HG02571 (cell line): ENCODE data around the gene IMMP2L.
A peak's percentile ranks its signal among the peaks of the same experiment; 100 is the strongest.
"Not testable (repeated sequence)": the region's sequence is repeated elsewhere in the genome, so short reads cannot be mapped to it uniquely, and the experiment has no call there.

Source experiments
- ATAC-seq: cut with Tn5 transposase; IDR thresholded peaks from one replicate; pipeline ENCODE4 v1.9.1; 2021; ENCODE audit warnings: mild to moderate bottlenecking, moderate library complexity; ENCODE audit not compliant: unreplicated experiment

Gene IMMP2L

DNA sequence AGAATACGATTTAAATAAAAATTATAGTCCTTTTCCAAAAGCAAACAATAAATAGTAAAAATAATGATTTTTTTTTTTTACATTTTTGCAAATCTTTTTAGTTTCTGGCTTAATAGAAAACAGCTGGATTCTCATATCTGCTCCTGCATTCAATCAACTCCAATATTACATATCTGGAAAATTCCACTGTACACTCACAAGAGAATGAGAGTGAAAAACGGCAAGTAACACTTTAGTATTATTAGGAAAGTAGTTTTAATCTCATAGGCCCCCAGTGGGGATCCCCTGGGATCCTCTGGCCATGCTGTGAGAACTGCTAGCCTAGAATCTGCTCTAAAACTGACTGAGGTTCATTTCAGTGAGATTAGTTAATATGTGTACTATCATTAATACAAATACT is 599.9 kb downstream of the IMMP2L start:
- ATAC-seq: no peak

DNA sequence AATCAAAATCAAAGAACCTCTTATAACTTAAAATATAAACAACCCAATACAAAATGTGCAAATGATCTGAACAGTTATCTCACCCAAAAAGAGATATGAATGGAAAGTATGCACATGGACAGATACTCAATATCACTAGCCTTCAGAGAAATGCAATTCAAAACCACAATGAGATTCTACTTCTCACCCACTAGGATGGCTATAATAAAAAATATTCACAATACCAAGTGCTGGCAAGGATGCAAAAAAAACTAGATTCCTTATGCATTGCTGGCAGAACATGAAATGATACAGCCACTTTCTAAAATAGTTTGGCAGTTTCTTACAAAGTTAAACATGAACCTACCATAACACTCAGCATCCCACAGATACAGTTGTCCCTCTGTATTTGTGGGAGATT is 601.5 kb downstream of the IMMP2L start:
- no peak for ATAC-seq

DNA sequence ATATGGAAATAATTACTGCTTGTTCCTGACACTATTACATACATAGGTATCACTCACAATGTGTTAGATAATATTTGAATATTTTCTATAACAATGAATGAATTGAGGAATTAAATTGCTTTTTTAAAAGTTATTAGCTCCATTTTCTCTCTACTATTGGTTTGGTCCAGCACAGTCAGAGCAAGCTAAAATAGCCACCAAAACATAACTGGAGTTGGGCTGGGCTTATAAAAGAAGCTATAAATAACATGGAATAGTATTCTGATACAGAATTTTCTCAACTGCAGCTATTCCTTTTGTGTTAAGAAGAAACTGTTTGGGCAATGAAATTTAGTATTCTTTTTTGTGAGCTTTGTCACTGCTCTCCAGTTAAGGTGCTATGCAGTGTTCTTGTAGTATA is 614.0 kb downstream of the IMMP2L start:
- ATAC-seq: no peak

DNA sequence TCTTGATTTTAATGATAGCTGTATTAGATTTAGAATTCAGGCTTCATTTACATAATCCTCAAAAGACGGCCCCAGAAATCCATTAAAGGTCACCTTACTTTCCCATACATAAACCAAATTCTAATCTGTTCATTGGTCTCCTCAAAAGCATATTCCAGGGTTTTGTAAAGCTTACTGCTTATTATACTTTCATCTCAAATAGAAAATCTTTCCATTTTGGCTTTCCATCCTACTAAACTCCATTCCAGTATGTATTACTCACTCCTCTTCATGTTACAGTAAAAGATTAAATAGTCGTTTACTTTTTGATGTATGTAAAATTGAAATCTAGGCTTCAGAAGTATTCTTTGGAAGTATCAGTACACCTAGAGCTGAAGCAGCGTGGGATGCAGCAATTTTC is 614.9 kb downstream of the IMMP2L start:
- ATAC-seq: no peak

DNA sequence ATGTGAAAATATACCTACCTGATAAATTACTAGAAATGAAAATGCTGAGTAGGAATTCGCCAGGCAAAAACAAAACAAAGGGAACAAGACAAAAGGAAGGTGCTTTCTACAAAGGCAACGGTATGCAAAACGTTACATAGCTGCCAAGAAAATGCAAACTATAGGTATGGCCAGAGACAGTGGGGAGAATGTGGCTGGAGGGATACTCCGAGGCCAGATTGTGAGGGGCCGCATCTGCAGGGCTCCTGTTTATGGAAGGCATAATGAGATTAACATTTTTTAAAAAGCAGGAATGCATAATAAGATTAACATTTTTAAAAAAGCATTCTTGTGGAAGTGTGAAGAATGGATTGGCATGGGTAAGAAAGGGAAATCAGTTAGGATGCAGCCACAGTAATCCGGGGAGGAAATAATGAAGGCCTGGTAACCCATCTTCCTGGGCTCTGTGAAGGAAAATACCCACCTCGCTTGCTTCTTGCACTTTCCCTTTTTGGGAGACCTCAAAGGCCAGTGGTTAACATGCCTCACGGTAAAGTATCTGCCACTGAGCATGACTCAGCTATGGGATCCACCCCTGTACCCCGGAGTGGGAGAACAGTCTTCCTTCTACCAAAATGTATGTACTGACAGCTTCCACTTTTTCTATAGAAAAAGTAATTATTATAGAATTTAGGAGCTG is 617.2 kb downstream of the IMMP2L start:
- no peak for ATAC-seq

DNA sequence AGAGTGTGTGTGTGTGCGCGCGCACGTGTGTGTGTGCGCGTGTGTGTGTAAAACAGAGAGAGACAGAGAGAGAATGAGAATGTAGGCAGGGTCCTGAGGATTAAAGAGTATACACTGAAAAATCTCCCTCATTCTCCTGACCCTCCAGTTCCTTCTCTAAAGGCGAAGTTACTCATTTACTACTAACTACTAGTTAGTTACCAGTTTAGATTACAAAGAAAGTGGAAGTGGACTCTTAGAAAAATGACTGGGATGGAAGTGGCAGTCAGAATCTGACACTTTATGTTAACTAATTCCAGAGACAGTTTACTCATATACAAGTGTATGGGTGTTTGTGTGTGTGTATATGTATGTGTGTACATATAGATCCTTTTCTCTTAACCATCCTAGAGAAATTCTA is 617.8 kb downstream of the IMMP2L start:
- no peak for ATAC-seq

DNA sequence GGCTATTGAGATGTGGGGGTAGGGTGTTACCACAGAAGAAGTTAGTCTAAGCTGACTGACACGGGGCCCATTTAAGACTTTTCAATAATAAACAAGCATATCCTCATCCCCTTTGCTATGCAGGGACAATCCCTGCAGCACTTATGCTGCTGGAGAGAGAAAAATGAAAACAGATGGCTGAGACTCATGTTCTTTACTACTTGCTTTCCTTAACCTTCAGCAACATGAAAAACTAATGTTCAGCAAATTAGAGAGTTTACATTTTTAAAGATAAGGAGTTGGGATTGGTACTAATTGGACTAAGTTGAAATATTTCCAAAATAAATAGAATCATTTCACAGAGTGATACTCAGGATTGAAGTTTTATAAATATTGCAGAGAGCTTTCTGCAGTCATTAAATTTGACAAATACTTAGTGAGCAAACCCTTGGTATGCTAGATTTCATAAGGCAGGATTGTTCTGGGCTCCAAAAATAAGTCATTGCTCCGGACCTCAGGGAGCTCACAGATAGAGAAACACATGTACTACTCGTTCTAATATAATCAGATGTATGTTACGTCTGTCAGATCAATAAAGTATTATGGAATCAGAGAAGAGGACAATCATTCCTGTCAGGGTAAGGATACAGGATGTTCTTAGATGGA is 618.5 kb downstream of the IMMP2L start:
- no peak for ATAC-seq

DNA sequence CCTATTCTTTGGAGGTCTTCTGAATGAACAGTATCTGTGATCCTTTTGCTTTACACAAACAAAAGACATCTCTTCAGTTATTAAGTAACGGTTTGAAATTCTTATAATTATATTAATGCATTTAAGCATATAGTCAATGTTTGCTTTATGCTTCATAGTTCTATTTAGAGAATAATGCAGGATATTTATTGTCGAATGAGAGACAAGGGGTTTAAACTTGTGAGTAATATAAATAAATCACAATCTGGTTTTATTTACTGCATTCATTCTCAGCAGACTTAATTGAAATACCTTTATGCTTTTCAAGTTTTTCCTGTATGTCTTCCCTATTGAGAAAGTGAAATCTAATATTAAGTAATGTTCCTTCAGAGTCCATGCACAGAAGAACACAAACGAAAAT is 620.9 kb downstream of the IMMP2L start:
- no peak for ATAC-seq

DNA sequence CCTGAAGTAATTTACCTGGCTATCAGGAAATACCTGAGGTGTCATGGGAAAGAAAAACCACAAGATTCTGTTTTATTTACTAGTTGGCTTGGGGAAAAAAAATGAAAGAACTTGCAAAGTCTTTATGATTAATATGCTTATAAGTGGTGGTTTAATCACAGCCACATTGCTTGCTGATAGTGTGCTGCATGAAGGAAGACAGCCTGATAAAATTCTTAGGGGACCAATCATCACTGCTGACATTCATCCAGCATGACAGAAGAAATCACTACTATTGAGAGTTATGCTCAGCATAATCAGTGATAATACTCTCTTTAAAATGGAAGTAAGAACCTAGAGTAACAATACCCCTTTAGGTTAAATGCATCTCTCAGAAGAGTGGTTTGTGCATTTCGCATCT is 621.5 kb downstream of the IMMP2L start:
- no peak for ATAC-seq

DNA sequence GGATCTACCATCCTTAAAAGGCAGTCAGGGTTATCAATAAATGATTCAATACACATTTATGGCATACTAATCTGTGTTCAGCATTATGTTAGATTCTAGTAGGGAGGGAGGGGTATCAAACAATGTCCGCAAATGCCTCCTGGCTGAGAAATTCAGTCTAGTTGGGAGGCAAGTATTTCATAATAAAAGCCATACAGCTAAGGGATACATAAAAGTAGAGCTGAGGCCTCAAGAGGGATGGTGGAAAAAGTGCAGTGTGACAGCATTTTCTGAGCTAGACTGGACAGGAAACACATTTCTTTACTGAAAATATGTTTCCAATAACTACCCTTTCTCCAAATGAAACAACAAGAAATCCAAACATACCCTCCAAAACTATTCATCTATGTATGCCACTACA is 624.1 kb downstream of the IMMP2L start:
- no peak for ATAC-seq

DNA sequence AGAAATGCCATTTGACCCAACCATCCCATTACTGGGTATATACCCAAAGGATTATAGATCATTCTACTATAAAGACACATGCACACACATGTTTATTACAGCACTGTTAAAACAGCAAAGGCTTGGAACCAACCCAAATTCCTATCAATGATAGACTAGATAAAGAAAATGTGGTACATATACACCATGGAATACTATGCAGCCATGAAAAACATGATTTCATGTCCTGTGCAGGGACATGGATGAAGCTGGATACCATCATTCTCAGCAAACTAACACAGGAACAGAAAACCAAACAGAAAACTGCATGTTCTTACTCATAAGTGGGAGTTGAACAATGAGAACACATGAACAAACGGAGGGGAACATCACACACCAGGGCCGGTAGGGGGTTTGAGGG is 625.6 kb downstream of the IMMP2L start:
- not testable (repeated sequence) for ATAC-seq

DNA sequence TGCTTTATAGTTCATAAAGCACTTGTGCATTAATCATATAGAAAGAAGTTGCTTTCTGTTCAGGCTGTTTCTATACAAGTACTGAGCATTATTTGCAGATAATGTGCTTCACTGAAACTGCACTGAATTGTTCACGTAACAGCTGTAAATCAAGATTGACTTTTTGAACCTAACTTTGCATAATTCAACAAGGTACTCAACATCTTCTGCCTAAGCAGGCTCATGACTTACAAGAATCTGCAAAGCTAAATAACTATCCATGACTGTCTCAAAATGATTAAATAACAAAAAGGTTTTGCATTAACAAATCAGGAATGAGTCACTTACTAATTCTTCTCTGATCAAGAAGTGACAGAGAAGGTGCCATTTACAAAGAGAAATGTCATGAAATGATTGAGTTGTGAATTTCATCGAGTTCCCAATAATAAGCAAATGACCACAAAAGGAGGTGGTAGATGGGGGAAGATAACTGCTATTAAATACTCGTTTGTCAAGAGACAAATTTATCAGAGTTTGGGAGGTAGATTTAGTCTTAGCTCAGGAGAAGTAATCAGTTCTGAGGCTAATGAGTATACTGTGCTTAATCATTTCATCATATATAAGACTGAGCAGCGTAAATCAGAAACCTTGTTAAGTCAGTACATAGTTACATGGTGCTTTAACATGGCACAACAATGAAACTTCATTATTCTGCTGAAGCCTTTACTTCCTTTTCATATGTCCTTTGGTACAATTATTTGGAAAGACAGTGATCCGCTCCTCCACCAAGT is 632.6 kb downstream of the IMMP2L start:
- no peak for ATAC-seq

DNA sequence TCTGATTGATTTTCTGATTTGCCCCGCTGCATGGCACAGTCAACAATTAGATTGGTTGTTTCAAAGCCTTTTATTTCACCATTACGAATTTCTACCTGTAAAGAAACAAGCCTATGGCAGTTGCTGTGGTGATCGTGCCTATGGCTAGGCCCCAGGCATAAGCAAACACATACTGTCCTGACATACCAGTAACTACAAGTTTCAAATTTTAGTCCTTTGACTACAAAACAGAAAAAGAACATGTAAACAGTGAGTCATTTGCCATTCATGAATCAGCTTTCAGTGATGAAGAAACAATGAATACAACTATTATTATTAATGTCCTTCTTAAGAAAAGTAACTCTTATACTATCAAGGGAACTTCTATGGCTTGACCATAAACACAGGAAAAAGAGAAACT is 639.4 kb downstream of the IMMP2L start:
- ATAC-seq: no peak

DNA sequence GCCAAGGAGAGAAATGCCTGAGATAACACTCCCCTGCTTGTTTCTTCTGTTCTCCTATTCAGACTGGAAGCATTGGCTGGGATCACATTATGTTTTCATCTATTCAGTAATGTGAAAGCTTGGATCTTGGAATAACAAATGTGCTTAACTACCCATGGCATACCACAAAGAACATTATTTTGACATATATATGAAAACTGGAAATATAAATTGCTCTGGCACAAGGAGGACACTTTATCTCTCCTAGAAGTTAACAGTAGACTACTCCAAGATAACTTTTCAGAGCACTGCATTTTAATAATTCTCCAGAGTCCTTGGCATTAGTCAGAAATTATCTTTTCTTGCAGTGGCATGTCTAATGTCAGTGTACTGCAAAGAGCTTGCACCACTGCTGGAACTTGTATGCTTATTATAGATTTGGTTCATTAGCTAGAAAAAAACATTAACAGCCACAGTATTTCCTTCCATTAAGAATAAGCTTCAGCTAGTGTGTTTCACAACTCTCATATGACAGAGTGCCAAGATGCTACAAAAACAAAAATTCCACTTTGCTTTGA is 640.6 kb downstream of the IMMP2L start:
- no peak for ATAC-seq

DNA sequence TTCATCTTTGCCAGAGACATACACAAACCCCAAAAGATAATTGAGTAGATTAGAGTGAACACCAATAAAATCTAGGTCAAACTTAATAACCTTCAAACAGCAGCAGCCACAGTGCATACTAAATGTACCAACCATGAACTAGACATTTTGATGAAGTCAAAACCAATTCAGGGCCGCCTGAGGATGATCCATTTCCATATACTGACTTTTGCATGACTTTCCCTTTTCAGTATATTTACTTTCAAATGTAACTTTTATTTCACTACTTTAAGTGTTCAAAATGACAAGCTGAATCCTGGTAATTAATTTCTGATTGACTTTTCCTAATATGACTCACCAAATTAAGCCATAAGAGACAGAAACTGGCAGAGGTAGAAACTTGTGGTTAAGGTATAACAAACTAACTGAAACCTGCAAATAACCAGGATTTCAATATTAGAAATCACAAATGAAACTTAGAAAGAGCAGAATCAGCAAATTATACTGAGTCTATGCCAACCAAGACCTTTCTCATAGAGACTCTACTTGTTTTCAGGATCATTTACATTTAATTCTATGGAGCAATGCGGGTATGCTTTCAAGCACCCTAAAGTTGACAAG is 643.2 kb downstream of the IMMP2L start:
- ATAC-seq: peak; percentile 70

DNA sequence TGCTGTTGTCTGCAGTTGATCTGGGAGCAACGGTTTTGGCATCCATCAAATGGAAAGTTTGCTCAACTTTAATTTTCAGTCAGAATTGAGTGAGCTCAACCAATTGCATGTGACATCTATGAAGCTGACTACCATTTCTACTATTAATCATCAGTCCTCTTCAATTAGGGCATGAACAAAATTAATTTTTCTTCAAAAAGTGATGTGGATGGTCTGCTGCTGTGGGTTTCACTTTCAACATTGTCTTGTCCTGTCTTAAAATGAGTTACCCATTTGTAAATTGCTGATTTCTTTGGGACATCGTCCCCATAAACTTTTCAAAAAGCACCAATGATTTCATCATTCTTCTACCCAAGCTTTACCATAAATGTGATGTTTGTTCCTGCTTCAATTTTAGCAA is 648.0 kb downstream of the IMMP2L start:
- ATAC-seq: no peak

DNA sequence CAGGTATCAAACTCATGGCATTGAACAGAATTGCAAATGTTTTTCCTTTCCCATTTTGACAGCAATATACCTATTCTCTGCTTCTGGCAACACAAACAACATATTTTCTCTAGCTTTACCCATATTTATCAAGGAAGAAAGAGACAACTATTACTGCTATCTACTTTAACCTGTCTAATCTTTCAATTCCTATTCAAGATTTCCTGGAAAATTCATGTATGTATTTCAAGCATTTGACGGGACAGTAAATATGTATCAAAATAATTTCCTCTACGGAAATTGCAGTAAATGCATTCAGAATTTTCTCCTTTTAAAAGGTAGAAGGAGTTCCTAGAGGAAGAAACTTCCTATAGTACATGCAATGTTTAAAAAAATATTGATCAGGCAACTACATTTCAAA is 650.7 kb downstream of the IMMP2L start:
- no peak for ATAC-seq

DNA sequence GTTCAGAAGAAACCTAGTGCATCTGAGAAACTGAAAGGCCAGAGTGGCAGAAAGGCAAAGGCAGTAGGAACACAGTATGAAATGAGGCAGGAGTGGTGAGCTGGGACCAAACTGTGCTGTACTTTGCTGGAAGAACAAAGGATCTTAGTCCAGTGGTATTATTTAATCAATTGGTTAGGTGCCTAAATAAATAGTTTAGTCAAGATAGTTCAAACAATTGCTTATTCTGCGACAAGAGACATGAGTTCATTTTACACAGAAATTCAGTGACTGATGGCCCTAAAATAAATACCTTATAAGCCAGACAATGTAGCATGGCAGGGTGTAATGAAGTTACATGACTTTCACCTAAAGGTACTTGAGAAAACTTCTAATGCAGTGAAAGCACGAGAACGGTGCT is 653.2 kb downstream of the IMMP2L start:
- ATAC-seq: no peak

DNA sequence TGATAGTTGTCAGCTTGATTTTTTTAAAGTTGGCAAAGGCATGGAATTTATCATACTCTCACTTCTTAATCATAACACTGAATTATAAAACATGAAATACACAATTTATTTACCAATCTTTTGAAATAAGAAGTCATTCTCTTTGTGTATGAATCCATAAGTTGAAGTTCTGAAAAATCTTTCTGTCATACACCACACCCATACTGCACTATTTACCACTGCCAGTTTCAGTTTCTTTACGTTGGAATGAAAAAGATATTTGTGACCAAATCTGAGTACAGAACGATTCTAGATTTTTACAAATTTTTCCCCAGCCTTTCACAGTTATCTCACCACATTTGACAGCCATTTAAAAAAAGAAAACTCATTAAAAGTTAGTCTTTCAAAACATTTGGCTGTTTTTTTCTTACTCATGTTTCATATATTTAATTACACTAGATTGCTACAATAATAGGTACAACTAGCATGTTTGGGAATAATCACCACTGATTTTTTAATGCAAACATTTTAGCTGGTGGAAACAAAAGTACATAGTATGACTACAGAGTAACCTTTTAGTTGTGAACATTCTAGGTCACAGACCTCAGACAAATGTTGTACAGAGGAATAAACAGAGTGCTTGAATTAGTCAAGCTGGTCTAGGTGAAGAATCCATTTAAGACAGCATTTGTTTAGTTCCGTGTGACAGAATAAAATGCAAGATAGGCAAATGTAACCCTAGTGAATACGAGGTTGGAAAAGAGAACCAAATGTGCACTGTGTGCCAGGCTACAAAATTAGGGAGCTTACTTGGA is 656.3 kb downstream of the IMMP2L start:
- ATAC-seq: no peak

DNA sequence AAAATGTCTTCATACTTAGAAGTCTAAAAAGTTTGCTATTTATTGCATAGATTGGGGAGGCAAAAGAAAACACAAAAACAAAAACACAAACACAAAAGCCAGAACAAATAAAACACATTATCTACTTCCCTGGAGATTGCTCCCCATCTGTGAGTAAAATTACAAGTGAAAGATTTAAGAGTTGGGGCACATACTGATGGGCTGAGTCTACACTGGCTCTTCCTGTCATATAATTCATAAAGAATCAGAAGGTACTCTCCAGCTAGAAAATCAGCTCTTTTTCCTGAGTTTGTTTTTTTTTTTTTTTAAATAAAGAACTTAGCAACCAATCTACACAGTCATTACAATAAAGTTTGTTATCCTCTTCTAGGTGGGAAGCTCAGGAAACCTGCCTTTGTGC is 663.8 kb downstream of the IMMP2L start:
- no peak for ATAC-seq

DNA sequence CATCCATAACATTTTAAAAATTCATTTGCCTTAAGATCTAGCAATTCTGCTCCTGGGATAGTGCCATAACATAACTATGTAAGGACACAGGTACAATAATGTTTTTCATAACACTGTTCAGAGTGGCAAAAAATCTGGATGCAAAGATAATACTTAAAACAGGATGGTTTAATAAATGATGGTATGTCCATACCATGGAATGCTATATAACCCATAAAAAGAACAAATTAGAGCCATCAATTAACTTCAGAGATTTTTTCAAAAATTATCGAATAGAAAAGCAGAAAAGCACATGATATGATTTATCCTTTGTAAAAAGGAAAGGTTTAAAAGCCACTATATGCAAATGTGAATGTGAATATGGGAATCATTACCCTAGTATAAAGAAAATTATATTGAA is 664.8 kb downstream of the IMMP2L start:
- no peak for ATAC-seq
